ENCODE results near the gene ZNF236.

ZNF236 gene

DNA sequence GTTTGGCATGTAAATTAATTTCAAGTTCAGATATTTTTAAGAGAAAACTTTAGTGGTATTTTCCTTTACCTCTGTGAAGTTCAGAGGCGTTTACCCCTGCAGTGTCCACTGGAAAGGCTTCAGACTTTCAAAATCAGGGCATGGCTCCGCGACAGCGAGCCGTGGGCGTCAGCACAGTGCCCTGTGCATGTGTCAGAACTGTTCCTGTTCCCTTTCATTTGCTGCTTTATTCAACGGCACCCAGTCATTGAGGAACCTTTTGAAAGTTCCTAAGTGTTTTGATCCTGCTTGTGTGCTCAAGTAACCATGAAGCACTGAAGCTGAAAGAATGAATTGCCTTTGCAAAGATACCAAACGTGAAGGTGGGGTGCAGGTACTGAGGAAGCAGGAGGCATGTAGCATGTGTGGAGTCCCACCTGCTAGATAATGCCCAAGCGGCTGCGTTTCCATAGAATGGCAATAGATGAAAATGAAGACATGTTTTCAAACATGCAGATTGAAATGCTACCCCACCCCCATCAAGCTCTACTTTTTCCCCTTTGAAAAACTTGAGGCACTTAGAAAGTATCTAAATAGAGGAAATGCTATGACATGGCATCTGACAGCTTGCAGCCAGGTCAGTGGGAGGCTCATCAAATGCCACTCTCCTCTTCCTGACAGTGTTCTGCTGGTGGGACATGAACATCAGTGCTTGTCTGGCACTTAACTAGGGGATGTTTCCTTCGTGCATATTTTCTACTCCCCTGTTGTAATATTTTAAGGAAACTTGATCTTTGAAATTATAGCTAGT is 148.6 kb downstream of the ZNF236 start:
- DNase-seq (ENCODE audit: low read depth in 2 of 2, low spot score in 1 of 2), result no peak

DNA sequence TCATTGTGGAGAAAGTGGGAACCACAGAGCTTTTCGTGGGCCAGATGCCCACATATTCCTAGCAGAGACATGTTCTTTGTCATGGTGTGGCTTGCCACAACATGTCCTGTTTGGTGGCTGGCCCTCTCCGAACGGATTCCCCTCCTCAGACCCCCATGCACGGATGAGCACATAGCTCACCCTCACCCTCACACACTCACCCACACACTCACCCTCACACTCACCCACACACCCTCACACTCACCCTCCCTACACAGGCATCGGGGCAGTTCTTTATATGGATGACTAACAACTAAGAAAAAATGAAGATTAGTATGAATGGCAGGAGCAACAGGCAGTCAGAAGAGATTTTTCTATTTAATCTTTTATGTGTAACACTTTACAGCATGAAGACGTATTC is 149.9 kb downstream of the ZNF236 start:
- no peak for DNase-seq (ENCODE audit: low read depth in 2 of 2, low spot score in 1 of 2)

DNA sequence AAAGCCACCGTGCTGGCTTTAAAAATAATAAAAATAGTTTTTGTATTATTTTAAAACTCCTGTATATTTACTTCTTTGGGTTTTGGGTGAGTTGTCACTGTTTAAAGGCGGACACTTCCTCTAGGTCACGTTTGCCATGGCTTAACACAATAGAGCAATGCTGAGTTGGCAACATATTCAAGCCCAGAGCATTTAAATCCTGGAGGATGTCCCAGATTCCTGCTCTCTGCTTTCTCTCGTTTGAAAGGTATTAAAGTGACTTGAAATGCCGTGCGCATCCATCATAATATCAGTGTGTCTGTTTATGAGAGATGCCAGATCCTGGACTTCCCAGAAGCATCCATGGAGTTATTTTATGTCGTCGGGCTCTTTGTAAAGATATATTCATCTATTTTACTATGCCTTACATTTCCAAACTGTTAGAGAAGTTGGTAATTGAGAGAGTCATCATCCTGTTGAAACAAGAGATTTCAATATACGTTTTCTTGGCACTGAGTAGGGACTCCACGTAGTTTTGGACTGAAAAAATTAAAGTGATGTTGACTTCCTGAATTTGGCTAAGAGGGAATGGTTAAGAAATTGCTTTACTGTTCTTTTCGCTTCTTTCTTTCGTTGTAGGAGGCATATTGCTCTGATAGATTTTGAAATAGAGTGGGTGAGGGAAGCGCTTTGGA is 150.6 kb downstream of the ZNF236 start:
- DNase-seq (ENCODE audit: low read depth in 2 of 2, low spot score in 1 of 2), result no peak

DNA sequence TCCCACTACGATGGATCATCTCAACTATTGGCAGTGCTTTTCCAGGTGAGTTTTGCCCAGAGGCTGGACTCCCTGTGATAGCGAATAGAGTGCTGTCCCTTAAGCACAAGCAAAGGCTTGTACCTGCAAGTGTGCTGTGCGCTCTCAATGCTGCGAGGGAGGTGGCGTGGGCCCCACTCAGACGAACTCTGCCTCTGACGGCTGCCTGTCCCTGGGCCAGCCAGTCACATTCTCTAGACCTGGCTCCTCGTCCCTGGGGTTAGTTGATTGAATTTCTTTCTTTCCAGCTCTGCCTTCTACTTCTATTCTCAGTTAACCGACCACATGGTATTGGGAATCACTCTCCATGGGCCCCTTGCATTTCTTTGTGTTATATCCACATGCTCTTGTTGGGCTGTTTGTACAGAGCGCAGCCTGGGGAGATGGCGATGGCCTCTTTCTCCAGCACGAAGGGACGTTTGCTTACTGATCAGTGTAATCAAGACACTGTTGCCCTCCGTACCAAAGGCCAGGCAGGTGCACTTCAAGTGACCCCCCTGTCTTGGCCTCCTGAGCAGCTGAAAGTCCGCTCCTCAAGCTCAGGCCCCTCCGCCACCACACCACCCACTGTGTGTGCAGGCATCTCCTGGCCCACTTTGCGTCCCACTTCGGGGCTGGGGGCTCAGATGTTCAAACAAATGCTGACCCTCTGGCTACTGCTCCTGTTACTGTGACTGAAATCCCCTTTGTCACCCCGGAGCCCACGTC is 151.3 kb downstream of the ZNF236 start:
- DNase-seq (ENCODE audit: low read depth in 2 of 2, low spot score in 1 of 2), result no peak

DNA sequence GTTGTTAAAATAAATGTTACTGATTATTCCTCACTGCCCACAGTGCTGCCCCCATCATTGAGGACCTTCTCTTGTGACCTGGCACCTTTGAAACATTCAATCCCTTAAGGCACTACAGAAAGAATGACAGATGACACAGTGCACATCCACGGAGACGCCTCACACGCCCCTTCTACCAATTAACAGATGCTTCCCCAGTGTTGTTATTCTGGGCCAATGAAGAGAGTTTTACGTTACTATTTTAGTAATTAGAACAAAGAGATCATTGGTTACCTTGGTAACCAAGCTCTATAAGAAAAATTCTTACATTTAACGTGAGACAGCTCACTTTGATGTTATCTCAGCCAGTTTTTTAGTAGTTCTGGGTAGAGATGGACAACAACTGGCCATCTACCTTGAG is 152.0 kb downstream of the ZNF236 start:
- no peak for DNase-seq (ENCODE audit: low read depth in 2 of 2, low spot score in 1 of 2)

DNA sequence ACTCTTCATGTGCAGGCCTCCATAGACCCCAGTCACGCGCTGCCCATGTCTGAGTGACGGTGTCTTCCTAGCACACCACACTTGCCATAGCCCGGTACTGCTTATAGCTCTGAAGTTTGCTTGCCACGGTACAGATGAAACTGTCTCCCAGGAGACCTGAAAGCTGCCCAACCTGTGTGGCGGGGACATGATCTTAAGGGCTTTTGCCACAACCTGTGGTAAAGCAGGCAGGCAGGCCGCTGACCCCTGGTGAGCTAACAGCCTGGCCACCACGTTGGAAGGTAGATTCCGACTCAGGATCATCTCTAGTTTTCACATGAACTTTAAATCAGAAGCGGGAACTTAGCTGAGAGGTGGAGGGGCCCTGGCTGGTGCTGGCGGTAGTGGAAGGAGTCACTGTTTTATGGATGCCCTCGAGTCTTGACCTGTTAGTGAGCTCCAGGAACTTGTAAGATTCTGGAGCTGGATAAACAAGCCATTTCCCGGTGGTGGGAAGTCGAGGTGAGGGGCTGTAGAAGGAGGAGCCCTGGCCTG is 153.3 kb downstream of the ZNF236 start:
- no peak for DNase-seq (ENCODE audit: low read depth in 2 of 2, low spot score in 1 of 2)

DNA sequence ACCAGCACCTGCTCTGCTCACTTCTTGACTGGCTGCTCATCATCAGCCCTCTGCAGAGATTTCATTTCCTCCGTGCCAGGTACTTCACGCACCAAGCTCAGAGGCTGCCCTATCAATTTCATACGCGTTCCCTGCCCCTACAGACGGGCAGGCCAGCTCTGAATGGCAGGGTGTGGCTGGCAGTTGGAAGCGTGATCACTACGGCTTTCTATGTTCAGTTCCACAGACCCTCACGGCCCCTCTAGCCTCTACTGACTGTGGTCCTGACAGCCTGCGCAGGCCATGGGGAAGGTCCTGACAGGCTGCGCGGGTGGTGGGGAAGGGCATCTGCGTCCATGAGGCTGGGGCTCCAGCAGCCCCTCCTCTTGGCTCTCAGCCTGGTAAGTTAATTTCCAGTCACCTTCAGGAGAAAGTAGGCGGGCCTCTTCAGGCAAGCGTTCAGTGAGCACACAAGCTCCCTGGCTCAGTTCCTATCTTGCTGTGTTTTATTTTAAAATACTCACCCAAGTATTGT is 154.8 kb downstream of the ZNF236 start:
- no peak for DNase-seq (ENCODE audit: low read depth in 2 of 2, low spot score in 1 of 2)

DNA sequence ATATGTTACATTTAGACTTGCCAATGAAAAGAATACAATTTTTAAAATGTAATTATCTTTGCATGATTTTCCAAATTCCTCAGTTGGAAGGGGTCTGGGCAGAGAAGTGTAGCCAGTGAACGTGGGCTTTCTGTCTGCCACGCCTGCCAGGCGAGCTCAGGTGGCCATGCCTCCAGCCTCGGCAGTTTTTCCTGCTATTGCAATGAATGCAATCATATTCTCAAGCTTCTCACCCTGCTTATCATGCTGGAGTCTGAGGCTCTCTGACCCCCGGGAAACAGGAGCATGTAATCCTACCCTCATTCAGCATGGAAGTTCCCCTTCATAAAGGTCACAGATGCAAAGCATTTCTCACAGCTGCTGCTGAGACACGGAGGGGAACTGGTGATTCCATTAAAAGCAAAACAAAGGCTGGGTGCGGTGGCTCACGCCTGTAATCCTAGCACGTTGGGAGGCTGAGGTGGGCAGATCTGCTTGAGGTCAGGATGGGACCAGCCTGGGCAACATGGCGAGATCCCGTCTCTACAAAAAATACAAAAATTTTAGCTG is 155.4 kb downstream of the ZNF236 start:
- DNase-seq (ENCODE audit: low read depth in 2 of 2, low spot score in 1 of 2), result no peak

DNA sequence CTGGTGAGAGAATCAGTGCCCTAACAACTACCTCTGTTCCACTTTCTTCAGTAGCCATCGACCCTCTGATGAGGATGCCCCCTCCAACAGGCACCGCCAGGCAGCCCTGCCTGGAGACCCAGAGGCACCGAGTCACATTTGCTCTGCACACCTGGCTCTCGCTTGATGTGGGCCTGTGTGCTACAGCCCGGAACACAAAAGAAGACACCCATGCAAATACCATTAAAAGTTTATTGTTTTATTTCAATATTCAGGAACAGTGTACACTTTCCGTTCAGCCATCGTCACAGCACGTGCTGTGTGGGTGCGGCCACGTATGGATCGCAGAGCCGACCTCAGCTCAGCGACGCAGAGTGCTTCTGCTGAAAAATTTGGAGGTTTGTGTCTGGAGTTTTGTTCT is 156.3 kb downstream of the ZNF236 start:
- DNase-seq (ENCODE audit: low read depth in 2 of 2, low spot score in 1 of 2), result no peak

DNA sequence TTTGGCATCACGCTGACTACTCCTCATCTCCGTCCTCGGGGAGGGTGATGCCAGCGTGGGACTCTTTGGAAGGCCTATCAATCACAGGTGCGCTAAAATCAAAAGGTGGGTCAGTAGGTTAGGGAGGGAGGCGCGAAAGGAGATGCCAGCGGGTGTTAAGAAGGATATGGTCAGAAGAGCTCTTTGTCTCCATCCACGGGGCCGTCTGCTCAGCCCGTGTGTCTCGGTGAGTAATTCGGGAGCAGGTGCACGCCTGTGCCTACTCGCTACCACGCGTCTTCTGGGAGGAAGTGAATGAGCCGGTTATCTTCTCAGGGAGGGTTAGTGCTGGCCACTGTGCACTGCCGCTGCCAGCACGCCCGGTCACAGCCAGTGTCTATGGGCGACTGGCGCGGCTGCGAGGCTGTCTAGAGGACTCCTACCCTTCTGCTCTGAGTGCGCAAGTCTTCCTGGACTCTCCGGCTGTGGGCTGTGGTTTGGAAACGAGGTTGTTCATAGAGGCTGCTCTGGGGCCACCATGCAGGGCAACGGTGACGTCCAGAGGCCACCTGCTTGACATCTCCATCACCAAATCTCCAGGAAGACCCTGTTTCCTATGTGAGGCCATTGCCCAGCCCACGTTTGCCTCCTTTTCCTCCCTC is 156.9 kb downstream of the ZNF236 start:
- no peak for DNase-seq (ENCODE audit: low read depth in 2 of 2, low spot score in 1 of 2)

DNA sequence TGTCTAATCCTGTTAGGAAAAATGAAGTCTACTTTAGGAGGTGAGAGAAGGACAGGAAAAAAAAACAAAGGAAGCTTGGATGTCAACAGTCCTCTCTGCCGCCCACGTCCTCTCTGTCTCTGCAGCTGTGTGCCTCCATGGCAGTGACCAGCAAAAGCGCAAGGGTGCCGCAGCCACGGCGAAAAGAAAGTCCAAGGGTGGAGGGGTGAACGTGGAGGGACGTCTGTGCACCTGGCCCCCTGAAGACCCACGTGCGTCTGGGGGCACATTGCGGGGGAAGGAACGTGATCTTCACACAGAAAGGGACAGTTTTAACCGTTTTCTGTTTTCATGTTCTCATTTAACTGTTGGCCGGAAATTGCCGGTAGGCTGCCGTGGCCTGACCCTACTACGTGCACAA is 157.5 kb downstream of the ZNF236 start:
- DNase-seq (ENCODE audit: low read depth in 2 of 2, low spot score in 1 of 2), result no peak

DNA sequence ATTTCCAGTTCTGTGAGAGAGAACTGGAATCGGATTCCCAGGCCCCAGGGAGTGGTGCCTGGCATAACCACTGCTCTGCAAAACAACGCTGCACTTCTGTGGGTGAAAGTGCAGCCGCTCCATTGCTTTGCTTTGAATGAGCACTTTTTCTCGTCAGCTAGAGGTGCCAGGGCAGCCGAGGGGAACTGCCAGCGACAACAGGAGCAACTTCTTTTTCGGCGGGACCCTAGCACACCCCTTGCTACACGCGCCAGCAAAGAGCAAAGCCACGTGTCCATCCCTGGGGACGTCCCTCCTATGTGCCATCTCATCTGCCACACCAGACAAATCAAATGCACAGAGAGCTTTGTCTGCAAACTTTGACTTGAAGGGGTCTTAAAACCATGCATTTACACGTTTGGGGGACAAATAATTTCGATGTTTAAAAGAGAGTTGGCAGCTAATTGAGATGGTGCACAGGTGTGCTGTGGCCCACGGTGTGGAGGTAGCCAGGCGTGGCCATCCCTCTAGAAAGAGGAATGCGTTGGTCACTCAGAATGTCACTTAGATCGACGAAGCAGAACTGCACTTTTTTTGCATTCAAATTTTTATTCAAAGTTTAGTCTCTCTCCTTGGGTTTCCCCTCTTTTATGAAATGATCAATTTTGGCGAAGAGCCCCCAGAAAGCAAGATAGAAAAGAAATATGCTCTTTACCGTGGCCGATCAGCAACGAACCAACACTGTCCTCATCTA is 158.5 kb downstream of the ZNF236 start:
- no peak for DNase-seq (ENCODE audit: low read depth in 2 of 2, low spot score in 1 of 2)

DNA sequence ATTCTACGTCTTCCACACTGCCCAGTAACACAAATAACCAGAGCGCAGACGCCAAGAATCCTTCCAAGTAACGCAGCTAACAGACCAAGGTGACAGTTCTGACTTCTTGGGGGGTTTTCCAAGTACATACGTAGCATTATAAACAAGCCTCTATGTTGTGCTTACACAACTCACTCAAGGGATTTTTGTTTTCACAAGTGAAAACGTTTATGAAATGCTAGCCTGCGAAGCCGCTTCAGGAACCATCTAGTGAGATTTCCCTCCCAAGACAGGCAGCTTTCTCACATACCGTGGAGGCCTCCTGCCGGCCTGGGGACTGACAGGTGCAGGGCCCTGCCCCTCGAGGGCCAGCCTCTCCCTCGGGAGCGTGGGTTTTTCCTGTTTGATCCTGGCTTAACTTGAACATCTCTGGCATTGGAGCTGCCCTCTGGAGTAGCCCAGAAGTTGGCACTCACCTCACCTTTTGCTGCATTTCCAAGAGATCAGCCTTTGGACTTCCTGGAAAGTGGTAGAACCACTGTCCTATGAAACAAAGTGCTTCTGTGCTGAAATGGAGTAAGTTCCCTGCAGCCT is 159.1 kb downstream of the ZNF236 start:
- DNase-seq (ENCODE audit: low read depth in 2 of 2, low spot score in 1 of 2), result no peak

DNA sequence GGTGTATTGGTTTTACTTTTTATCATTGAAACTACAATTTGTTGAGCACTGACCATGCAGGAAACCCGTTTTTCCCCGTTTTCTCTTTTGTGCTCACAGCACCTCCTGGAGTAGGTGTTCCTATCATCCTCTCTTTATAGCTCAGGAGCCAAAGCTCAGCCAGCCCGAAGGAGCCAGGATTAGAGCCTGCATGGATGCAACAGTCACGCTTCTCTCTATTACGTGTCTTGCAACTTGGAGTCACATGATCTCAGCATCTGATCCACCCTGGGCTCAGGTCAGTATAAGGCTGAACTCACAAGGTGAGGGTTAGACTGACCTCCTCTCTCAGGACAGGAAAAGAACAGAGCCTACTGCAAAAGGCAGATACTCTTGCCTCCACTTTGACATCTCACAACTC is 159.7 kb downstream of the ZNF236 start:
- DNase-seq (ENCODE audit: low read depth in 2 of 2, low spot score in 1 of 2), result no peak

DNA sequence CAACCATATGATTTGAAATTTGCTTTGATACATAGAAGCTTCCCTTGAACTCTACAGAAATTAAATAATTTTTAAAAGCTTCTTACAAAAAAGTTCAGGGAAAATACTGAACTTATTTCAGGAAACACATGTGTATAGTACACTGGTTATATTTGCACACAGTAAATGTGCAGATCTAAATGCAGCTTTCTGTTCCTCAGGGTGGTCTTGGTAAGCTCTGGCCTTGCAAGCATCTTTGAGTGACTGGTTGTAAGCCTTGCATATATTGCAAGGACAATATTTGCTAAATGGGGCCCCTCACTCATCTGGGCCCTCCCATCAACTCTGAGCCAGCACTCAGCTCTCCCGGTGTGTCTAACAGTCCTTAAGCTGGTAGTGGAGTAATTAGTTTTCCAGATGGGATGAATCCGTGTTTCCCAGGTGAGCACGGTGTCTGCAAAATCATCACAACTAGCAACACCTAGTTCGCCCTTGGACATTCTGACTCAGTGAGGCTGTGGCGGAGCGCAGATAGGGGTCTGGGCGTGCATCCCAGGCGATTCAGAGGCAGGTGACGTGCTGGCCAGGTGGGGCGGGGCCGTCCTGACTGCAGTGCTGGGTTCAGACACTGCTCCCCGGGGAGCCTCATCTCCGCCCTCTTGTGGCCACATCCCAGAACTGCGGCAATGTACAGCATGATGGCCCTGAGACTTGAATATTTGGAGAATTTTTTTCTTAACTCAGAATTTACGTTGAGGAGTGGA is 160.7 kb downstream of the ZNF236 start:
- peak; percentile 61 to 70 for DNase-seq (ENCODE audit: low read depth in 2 of 2, low spot score in 1 of 2)

DNA sequence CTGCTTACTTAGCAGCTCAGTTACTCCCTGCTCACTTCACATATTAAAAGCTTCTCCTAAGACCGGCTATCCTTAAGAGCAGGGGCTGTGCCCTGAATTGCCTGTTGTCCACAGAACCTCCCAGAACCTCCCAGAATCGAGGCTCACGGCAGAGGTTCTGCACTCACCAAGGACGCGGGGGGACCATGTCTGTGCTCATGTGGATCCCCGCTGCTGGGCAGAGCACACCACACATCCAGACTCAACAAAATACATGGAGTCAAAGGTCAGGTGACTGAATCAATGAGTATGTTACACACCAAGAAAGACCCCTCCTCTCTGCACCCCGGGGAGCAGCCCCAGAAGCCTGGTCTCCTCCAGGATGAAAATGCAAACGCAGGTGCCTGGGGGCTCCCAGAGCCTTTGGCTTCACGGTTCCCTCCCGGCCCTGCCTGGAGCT is 161.3 kb downstream of the ZNF236 start:
- no peak for DNase-seq (ENCODE audit: low read depth in 2 of 2, low spot score in 1 of 2)

DNA sequence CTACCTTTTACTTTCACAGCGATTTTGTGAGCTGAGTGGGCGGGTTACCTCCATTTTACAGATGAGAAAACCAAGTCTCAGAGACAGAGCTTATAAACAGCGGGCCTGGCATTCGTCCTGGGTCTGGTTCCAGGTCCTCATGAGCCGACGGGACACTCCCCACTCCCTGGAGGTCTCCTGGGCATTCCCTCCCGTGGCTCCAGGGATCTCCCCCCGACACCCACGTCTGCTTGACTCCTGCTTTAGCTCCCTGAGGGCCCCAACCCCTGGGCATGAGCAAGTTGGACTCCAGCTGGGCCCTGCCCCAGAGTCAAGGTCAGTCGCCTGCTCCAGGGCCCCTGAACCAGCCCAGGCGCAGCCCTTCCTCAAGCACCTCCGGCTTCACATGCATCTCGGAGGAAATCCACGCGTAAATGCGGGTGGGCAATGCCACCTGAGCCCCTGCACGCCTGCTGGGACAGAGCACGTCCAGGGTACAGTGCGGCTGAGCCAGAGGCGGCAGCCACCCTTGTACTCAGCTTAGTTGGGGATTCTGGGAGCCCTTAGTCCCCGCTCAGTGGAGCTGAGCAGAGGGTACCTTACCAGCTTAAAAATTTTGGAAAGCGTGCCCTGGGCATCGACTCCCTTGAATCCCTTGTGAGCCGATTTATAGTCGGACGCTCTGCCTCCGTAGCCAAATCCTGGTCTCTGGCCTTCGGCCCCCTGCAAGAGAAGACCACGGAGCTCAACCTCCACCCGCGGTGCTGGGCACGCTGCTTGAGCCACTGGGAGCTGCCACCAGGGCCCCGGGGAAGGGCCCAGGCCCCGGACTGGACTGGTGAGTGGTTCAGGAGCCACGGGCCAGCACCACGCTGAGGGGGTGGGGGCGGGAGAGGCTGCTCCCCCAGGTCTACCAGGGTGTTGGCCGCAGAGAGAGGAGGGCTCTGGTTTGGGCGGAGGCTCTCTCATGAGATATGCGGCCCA is 162.1 kb downstream of the ZNF236 start:
- DNase-seq (ENCODE audit: low read depth in 2 of 2, low spot score in 1 of 2), result no peak

Measured in stimulated activated CD8-positive, alpha-beta memory T cell treated with anti-CD3 and anti-CD28 coated beads, Interleukin-4, amount 100 ng/mL, for 4 hours (primary cell).